Measurements from ENCODE around the gene PRDM12.

PRDM12 gene

DNA sequence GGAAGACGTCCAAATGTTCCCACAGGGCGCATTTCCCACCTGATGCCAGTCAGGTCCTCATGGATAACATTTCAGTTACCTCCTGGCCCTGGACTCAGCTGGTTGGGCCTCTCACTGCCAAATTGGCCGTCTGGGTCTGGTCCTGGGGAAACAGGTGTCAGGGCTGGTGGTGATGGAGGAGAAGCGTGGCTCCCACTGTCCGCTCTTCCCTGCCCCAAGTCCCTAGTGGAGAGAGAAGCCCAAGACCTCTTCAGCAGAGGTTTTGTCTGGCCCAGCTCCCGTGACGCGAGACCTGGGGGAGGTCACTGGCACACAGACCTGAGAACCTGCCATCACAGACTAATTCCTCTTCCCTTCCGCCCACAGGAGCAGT, 27.8 kb upstream of the PRDM12 start:
- DNase-seq = no peak

DNA sequence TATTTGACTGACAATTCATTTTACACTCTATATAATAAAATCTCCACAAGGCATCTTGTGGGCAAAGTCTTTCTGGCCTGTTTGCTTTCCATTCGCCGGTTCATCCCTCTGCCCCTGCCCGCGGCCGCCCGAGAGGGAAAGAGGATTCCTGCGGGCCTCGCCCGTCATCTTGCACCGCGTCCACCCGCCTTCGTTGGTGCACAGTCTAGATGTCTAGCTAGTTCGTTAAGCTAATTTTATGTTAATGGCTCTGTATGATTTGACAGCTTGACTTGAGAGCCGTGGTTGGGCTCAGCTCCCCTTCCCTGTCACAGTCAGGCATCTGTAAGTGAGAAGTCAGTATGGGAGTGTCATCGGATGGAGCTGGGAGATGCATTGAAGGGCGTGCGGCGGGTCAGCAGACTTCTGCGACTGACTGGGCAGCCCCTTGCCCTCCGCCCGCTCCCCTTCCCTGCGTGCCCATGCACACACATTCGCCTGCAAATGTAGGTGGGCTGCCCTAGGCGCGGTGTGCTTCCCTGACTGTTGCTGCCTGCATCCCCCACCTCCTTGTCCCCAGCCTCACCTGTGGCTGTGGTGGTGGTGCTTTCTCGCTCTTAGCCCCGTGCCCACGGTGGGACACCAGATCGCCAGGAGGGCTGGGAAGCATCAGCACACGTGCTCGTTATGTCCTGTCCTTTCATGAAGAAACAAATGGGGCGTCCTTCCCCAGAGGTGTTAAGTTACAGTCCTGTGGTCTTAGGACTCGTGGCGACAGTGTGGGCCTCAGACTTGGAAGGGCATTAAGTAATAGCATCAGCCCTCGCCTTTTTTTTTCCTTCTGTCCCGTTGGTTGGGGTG, 25.9 kb upstream of the PRDM12 start:
- DNase-seq = no peak

DNA sequence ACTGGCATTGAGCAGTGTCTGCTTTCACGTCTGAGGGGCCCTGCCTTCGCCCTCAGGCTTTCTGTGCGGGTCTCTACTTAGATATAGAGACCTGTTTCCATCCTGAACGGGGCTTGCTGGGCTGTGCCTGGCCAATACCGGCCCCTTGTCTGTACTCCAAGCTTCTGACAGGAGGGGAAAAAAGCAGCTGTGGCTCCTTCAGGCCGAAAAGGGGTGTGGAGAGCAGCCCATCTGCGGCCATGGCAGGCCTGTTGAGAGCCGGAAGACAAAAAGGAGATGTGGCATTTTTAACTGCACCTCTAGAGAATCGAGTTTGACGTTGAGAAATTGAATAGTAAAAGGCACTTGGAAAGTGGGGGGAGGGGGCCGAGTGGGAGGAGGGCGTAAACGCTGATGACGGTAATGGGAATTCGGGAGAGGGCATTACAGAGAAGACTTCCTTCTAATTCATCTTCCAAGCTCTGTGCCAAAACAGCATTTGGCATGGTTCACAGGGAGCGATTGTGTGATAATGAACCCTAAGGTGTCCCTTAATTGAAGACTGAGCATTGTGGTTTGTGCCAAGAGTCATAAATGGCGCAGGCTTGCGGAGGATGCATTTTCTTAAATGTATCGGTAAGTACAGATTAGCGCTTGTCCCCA, 25.1 kb upstream of the PRDM12 start:
- no peak for DNase-seq

DNA sequence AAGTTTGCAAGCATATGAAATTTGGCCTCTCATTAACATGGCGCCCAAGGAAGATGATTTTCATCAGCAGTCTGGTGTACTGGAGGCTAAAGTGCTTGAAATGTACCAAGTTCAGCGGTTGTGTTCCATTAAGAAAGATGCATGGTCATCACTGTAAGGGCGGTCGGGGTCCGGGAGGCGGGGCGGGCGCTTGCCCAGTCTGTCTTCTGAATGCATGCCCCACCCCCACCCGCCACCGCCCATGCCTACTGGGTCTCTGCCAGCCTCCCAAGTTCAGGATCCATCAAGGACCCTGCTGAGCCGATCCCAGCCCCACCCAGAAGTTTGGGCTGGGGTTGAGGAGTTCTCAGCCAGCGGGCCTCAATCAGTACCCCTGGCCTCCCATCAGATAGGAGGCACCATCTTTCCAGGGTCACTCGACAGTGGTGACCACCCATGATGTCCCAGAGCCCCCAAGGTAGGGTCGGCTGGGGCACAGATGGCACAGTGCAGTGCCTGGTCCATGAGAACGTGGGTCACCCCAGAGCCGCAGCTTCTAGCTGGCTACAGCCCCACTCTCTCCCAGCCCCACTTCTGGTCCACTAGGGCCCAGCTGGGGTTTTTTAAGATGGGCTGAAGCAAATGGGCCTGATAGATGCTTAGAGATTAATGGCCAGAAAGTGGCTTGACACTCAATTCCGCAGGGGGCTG, 24.4 kb upstream of the PRDM12 start:
- DNase-seq = no peak

DNA sequence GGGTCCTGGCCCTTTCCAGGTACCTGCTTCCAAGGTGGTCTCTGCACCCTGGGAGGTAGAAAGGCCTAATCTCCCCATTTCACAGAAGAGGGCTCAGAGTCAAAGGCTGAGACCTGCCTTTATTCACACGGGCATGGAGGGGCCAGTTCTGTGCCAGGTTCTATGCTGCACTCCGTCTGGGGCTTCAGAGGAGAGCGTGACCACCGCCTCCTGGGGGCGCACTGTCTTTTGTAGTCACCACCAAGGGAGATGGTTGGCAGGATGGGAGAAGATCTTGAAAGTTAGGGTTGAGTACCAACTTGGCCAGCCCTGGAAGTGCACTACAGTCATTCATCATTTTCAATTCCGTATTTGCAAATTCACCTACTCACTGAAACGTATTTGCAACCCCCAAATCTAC, 23.7 kb upstream of the PRDM12 start:
- DNase-seq = no peak

DNA sequence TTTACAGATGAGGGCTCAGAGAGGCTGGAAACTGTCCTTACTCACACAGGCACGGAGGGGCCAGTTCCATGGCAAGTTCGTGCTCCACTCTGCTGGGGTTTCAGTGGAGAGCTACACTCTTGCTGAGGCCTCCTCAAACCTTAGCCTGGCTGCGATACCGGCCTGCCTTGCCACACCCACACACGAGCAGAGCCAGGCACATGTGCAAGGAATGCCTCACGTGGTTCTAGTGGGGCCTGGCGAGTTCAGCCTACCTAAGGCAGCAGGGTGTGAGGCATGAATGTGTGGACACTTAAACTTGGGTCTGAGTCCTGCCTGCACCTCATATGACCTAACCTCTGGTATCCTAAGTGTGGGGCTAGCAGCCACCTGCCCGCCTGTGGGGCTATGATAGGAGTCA, 21.5 kb upstream of the PRDM12 start:
- no peak for DNase-seq

DNA sequence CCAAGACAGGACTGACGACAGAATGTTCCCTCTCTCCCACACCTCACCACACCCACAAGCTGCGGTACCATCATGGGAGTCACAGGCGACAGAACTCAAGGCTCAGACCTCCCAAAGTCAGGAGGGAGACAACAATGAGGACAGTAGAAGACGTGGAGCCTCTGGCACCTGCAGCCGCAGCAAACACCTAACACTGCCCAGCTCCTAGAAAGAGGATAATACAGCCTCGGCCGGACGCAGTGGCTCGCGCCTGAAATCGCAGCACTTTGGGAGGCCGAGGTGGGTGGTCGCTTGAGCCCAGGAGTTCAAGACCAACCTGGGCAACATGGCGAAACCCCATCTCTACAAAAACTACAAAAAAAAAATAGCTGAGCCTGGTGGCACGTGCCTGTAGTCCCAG, 13.2 kb upstream of the PRDM12 start:
- DNase-seq = no peak

DNA sequence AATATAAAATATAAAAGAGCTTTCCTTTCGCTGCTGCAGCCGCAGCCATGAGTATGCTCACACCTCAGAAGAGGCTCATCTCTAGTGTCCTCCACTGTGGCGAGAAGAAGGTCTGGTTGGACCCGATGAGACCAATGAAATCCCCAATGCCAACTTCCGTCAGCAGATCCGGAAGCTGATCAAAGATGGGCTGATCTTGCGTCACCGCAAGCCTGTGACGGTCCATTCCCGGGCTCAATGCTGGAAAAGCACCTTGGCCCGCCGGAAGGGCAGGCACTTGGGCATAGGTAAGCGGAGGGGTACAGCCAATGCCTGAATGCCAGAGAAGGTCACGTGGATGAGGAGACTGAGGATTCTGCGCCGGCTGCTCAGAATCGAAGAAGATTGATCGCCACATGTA, 12.6 kb upstream of the PRDM12 start:
- DNase-seq = no peak

DNA sequence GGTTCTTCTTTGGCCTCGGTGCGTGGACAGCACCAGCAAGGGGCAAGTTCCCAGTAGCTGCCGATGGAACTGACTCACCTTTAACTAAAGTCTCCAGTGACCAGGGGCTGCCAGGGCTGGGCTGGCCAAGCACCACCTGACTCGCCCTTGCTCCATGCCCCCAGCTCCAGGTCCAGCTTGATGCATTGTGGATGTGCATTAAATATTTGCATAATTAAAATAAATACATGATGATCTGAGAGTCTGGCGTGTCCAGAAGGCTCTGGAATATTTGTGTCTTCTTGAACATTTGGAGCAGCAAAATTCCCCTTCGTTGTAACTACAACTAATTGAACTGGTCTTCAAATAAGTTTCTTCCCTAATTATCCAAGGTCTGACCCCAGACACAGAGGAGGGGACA, 9.5 kb upstream of the PRDM12 start:
- DNase-seq = no peak

DNA sequence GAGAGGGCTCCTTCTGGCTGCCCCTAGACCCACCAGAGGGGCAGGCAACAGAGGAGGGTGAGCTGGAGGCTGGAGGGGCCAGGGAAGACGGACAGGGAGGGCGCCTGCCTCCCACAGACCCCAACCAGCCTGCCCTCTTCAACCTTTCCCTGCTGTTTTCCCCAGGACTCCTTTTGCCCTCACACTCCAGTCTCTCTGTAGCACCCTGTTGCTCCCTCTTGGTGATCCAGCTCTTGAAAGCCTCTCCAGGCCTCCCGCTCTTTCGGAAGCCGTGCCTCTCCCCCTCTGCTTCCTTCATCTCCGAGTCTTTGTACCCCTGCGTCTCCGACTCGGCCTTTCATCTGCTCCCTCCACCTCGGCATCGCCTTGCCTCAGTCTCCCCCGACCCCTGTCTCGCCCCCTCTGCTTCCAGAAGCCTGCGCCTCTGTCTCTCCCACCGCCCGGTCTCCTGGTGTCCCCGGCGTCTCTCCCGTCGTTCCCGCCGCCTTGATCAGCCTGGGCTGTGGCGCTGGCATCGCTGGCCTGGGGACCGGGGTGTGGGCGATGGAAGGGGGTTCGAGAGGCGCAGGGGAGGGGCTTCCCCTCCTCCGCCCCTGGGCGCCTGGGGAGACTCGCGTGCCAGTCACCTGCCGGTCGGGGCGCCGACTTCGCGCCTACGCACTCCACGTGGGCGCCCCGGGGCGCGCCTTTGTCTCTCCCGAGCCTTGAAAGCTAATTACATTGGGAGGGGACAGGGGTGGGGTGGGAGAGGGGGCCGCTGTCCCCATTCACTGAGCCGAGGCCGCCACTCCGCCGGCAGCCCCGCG, 5.3 kb upstream of the PRDM12 start:
- DNase-seq = no peak

DNA sequence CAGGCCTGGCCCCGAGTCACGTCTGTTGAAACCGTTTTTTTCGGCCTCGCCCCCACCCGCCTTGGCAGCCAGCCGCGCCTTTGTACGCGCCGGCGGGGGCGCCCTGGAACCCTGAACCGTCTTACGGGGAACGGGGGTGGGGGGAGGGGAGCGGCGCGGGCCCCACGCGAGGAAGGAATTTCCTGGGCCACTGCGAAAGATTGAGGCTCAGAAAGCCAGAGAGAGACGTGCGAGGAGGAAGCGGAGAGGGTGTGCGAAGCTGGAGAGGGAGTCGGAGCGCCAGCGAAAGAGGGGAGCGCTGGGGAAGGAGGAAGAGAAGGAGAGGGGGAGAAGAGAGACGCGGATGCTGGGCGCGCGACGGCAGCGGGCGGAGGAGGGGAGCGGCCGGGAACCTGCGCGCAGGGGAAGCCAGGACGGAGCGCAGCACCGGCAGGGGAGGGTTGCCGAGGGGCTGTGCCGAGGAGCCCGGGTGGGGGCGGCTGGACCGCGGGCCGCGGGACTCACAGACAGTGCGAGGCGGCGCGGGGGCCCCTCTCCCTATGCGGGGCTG, 4.6 kb upstream of the PRDM12 start:
- no peak for DNase-seq

DNA sequence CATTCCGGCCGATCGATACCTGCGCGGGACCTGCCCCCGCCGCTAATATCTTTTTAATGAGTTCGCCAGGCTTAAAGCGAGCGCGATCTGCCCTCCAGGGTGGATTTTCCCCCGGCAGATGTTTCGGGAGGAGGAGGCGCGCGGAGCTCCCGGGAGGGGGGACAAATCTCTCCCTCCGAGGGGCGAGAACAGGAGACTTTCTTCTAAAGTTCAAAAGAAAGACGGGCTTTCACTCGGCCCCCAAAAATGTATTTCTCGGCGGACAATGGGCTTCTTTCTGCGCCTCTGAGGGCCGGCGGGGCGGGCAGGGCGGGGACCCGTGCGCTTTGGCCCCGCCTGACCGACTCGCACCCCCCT, 4.1 kb upstream of the PRDM12 start:
- DNase-seq = no peak

DNA sequence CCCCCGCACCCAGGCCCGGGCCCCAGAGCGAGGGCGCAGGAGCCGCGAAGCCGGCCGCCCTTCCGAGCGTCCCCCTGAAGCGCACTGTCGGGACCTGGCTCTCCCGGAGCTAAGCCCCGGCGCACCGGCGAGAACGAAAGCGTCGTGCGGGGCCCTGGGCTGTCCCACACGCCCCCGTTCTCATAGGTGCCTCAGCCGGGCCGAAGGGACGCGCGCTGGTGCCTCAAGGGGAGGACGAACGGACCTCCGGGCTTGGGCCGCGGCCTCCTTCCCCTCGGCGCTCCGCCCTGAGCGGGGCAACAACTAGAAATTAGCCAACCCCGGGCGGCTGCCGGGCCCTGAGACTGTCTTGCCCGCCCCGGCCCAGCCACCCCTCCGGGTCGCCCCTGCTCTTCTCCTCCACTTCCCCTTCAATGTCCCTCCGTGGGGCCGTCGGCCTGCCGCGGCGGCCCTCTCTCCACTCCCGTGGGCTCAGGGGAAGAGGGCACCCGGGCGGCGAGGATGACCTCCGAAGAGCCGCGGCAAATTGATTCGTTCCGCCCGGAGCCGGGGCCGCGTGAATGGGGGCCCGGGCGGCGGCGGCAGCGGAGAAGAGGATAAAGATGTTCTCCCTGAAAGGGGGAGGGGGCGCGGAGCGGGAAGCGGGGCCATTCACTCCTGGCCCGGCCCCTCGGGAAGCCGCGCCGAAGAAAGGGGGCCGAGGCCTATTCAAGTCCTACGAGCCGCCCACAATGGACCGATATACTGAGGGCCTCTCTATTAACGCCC, 3.5 kb upstream of the PRDM12 start:
- DNase-seq = no peak

DNA sequence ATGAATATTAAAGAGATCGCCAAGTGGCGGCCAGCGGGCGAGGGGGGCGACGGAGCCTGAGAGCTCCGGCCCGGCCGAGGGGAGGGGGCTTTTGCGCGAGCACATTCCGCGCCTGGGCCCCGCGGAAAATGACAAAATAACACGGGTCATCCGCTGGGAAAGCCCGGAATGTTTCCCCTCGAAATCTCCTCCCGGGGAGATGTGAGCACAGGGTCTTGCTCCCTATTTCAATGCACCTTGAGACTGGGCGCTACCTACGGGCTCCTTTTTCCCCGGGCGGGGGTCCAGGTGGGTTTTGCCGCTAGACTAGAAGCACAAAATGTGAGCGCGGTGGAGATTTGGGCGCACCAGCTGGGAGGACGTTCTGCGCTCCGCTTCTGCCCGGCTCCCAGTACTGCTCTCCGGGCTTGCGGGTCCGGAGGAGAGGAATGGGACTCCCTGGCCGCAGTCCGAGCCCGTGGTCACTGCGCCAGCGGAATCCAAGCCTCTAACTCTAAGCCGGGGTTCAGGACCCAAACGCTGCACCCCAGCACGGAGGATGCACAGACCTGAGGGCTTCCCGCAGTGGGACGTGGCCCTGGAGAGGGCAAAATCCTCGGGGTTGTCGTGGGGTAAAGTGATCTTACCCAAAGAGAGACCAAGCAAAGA, 2.8 kb upstream of the PRDM12 start:
- DNase-seq = no peak

DNA sequence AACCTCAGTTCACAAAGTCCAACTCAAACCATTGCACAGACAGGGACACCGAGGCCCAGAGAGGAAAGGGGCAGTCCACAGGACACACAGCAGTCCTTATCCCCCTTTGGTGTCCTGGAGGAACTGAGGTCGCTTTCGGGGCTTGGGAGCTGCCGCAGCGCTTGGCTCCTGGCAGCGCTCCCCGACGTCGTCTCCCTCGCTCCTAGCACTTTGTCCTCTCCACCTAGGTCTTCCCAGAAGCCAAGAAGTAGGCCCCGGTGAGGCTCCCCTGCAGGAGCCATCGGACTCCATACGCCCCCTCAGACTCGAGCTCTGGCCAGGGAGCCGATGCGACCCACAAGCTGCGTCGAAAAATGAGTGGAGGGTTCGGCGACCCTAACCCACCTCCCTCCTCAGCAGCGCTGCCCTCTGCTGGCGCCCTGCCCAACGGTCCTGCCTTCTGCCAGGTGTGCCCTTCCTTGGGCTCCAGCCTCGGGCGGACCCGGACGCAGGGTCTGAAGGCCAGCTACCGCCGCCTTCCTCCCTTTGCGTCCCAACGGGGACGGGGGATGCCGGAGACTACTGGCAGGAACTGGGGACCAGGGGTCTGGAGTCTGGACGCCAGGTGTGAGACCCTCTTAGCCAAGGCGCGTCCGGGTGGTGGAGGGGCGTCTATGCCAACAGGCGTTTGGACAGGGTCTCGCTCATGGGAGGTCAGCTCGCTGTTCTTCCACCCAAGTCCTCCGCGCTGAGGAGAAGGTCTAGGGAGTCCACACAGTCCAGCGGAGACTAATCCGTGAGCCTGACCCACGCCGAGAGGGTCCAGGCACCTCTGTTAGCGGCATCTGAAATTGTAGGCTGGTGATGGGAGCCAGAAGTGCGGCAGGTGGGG, 2.1 kb upstream of the PRDM12 start:
- DNase-seq = no peak

DNA sequence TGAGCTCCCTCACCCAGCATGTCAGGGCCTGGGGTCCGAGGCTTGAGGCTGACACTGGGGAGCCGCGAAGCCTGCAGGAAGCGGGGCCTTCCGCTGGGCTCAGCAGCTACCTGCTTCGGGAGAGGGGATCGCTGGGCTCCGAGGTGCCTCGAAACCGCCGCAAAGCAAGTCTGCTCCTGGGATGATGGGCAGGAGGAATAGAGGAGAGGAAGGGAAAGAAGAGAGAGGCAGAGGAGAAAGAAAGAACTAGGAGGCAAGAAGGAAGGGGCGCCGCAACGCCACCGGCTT, 1.5 kb upstream of the PRDM12 start:
- DNase-seq = no peak

DNA sequence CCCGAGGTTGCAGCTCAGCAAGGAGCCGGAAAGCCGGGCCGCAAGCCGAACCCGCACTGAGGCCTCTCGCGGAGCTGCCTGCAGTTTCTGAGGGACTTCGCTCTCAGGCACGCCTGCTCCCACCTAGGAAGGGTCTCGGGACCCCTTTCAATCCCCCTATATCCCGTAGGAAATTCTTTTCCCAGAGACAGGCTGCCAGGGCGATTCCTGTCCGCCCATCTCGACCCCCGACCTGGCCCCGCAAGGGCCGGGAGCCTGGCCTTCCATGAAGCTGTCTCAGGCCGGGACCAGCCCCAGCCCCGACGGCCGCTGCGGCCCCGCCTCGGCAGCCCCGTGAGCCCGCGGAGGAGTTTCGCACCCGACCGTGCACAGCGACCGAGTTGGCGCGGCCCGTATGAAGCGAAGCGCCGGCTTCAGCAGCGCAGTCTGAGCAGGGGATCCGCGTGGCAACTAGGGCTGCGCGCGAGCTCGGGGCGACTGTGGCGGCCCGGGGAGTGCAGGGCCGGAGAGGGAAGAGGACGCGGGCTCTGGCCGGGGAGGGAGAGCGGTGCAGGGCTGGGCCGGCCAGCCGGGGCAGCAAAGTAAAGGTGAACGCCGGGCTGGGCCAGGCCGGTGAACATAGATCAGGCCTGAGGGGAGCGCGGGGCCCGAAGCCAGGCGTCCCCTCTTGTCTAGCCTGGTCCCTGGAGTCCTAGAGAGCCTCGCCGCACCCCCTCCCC, 977 bp upstream of the PRDM12 start:
- no peak for DNase-seq

DNA sequence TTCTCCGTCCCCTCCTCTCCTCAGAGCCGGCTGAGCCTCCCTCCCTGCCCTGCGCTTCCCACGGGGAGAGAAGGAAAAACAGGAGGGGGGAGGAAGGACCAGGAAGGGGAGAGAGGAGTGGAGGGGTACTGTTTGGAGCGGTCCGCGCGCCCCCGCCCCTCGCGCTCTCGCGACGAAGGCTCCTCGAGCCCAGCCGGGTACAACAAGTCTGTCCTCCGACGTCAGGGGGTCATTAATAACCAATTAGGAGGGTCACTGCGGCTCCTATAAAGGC, 480 bp upstream of the PRDM12 start:
- no peak for DNase-seq

DNA sequence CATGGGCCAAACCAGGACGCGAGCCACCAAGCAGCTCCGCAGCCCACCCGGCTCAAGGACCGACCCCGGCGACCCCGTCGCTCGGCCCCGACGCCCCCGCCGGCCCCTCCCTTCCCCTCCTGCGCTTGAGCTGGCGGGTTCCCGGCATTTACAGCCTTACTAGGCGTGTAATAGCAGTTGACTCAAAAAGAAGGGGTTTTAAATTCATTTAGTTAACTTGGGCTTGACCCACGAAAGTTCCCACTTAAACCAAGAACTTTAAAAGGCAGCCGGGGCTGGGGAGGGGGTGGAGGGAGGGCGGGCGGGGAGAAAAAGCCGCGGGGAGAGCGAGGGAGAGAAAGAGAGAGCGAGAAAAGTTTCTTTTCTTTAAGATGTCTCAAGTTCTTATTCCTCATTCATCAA, 636 bp downstream of the PRDM12 start:
- DNase-seq = no peak
